ENCODE results near the gene OFD1. TPM values are rescaled to one million over a fixed set of nuclear protein-coding genes. Genes with fewer than 3 reads are reported as not detected.

The OFD1 gene
- total RNA-seq, 2 donors from 2014 or later: 23.6 to 36.2 TPM

GRCh38 chrX:13688384-13688957, 46.1 kb upstream of the OFD1 start:
- Histone ChIP-seq H3K4me3 (peak overlapping the region; percentile 56 to 66), H3K36me3 (no peaks in the 10 kb centered on the region), H3K9me3 (no peaks in the 10 kb centered on the region), H3K27ac (peak overlapping the region; percentile 90 to 94), H3K27me3 (replicated peaks; ENCODE audit: insufficient read depth) (no peaks in the 10 kb centered on the region), H3K4me1 (replicated peaks) (no peaks in the 10 kb centered on the region)
- TF ChIP-seq POLR2AphosphoS5 (IDR thresholded peaks at IDR 0.05): no peak
- no peak for TF ChIP-seq CTCF (IDR thresholded peaks at IDR 0.05)
- TF ChIP-seq POLR2A (IDR thresholded peaks at IDR 0.05): no peak
- no peak for DNase-seq (ENCODE audit: low spot score)
- intact Hi-C loops (cut with DNase I): loop anchor here (2.0 kb wide), 1 partner anchor 46 kb away; the partner anchor contains the start of genes OFD1 and TRAPPC2
- WGBS: 5% methylated on average over 13 of the region's 13 CpGs

GRCh38 chrX:13688958-13689740, 45.4 kb upstream of the OFD1 start, which contains the start of gene RAB9A:
Gene RAB9A (plus strand): TSS chrX:13689128. CDS start chrX:13708747, 19,619 bp downstream.
- Histone ChIP-seq H3K4me3 (peak within 1 kb of the TSS; percentile 56 to 66), H3K27ac (peak within 1 kb of the TSS; percentile 90 to 94), H3K4me1 (replicated peaks) (no peaks in the 10 kb centered on the region), H3K27me3 (replicated peaks; ENCODE audit: insufficient read depth) (no peaks in the 10 kb centered on the region), H3K9me3 (no peaks in the 10 kb centered on the region), H3K36me3 (no peaks in the 10 kb centered on the region)
- peak; percentile 77 for DNase-seq (ENCODE audit: low spot score)
- WGBS: 0% methylated on average over 12 of the region's 68 CpGs
- TF ChIP-seq POLR2A (IDR thresholded peaks at IDR 0.05) (peak; percentile 87), CTCF (IDR thresholded peaks at IDR 0.05) (no peak), POLR2AphosphoS5 (IDR thresholded peaks at IDR 0.05) (peak; percentile 80)
- intact Hi-C loops (cut with DNase I): loop anchor here (2.0 kb wide), 1 partner anchor 46 kb away; the partner anchor contains the start of genes OFD1 and TRAPPC2

- Histone ChIP-seq H3K27ac (peak overlapping the region; percentile 90 to 94), H3K9me3 (no peaks in the 10 kb centered on the region), H3K27me3 (replicated peaks; ENCODE audit: insufficient read depth) (no peaks in the 10 kb centered on the region), H3K36me3 (no peaks in the 10 kb centered on the region), H3K4me1 (replicated peaks) (no peaks in the 10 kb centered on the region), H3K4me3 (peak overlapping the region; percentile 56 to 66)
- under 1% methylated on average over 16 of the region's 16 CpGs for WGBS
- intact Hi-C loops (cut with DNase I): loop anchor here (2.0 kb wide), 1 partner anchor 45 kb away; the partner anchor contains the start of genes OFD1 and TRAPPC2
- no peak for TF ChIP-seq POLR2A (IDR thresholded peaks at IDR 0.05)
- no peak for DNase-seq (ENCODE audit: low spot score)
Observed at GRCh38 chrX:13689741-13690211, 44.8 kb upstream of the OFD1 start.

GRCh38 chrX:13690836-13691235, 43.7 kb upstream of the OFD1 start:
- no peaks in the 10 kb centered on the region for H3K9me3 ChIP-seq
- H3K4me3 ChIP-seq: no peak overlapping the region
- 52% methylated on average over 3 of the region's 3 CpGs for WGBS
- no peak for TF ChIP-seq POLR2AphosphoS5 (IDR thresholded peaks at IDR 0.05)
- TF ChIP-seq POLR2A (IDR thresholded peaks at IDR 0.05): no peak
- TF ChIP-seq CTCF (IDR thresholded peaks at IDR 0.05): no peak
- no peaks in the 10 kb centered on the region for H3K27me3 ChIP-seq (replicated peaks; ENCODE audit: insufficient read depth)
- no peak for DNase-seq (ENCODE audit: low spot score)
- H3K36me3 ChIP-seq: no peaks in the 10 kb centered on the region
- H3K27ac ChIP-seq: no peak overlapping the region
- intact Hi-C loops (cut with DNase I): no loop called here
- H3K4me1 ChIP-seq (replicated peaks): no peaks in the 10 kb centered on the region

- Histone ChIP-seq H3K4me1 (replicated peaks) (no peaks in the 10 kb centered on the region), H3K4me3 (no peak overlapping the region), H3K27ac (no peak overlapping the region), H3K36me3 (no peaks in the 10 kb centered on the region), H3K27me3 (replicated peaks; ENCODE audit: insufficient read depth) (no peaks in the 10 kb centered on the region), H3K9me3 (no peaks in the 10 kb centered on the region)
- no peak for DNase-seq (ENCODE audit: low spot score)
- intact Hi-C loops (cut with DNase I): no loop called here
- 74% methylated on average over 7 of the region's 7 CpGs for WGBS
- TF ChIP-seq POLR2AphosphoS5 (IDR thresholded peaks at IDR 0.05) (no peak), CTCF (IDR thresholded peaks at IDR 0.05) (no peak), POLR2A (IDR thresholded peaks at IDR 0.05) (no peak)
Observed at GRCh38 chrX:13691841-13692371, 42.6 kb upstream of the OFD1 start.

Data from prostate gland (tissue), 2 donors.